Epithelial cell of esophagus (primary cell): ENCODE measurements around the gene MAPK8IP2.

Source experiments
- DNase-seq: peaks from one replicate; pipeline ENCODE4 v3.0.0; 2010; ENCODE audit warnings: low read depth
- H3K4me3 ChIP-seq: 2 replicates; pipeline ENCODE4 v1.5.1; 2011; ENCODE audit warnings: mild to moderate bottlenecking, low read length, control low read depth
- CTCF ChIP-seq: IDR thresholded peaks from 2 replicates; pipeline ENCODE4 v1.5.1; 2011; ENCODE audit warnings: low read depth, mild to moderate bottlenecking, low read length, control low read depth, inconsistent platforms; ENCODE audit not compliant: insufficient read depth; ENCODE audit errors: missing control alignments

MAPK8IP2 gene

GRCh38 chr22:50584106-50585096 is 16.2 kb upstream of the MAPK8IP2 start:
- TF ChIP-seq CTCF, result no peak

GRCh38 chr22:50585238-50585637 is 15.4 kb upstream of the MAPK8IP2 start:
- no peak overlapping the region for H3K4me3 ChIP-seq
- no peak for TF ChIP-seq CTCF
- no peak for DNase-seq

More at GRCh38 chr22:50584106-50585096, 16.2 kb upstream of the MAPK8IP2 start:
- no peak for DNase-seq
- no peak overlapping the region for H3K4me3 ChIP-seq

DNA sequence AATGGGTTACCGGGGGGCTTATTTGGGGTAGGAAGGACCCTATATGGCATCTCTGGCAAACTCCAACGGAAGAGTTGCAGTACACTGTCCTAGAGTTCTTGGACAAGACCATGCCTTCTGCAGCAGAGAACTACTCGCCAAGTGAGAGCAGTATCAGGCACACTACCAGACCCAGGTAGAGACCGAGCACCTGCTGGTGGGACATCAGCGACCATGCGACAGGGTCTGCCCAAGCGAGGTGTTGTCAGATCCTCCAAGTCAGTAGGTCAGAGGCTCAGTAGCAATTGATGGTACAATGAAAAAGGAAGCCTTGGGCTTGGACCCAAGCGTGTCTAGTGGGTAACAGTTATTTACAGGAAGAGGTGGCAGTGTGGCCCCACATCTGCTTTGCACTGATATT is 14.8 kb upstream of the MAPK8IP2 start:
- no peak for DNase-seq
- TF ChIP-seq CTCF, result no peak
- H3K4me3 ChIP-seq, result no peak overlapping the region

- DNase-seq, result no peak
- H3K4me3 ChIP-seq, result no peak overlapping the region
- no peak for TF ChIP-seq CTCF
These were observed 14.2 kb upstream of the MAPK8IP2 start for GRCh38 chr22:50586416-50586815.

DNA sequence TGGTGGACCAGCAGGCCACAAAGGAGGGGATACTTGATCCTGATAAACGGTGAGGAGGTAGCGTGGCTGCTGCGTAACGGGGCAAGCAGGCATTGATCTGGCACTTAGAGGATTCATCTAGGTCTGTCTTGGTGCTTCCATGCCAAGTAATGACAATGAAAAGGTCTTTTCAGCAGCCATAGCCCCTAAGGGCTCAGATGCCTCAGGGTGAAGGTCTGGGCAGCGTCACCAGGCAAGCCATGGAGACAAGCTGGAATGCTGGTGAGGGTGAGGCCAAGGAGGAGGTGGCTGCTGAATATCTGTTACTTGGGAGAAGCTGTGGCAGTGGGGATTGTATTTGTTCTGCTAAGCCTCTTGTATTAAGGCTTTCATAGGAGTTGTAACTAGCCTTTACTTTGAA is 13.2 kb upstream of the MAPK8IP2 start:
- H3K4me3 ChIP-seq, result no peak overlapping the region
- no peak for DNase-seq
- no peak for TF ChIP-seq CTCF

DNA sequence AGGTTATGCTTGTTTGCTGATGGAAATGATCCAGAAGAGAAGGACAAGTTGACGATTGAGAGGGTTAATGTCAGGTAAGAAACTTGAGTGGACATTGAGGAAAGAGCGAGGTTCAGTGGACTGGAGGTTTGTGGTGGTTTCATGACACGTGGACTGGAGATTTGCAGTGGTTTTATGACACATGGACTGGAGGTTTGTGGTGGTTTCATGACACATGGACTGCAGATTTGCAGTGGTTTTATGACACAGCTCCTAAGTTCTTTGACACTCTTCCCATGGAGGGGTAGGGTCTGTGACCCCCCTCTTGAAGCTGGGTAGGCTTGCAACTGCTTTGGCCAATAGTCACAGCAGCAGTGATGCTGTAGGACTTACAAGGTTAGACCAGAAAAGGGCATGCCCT is 5.4 kb upstream of the MAPK8IP2 start:
- no peak for TF ChIP-seq CTCF
- H3K4me3 ChIP-seq, result no peak overlapping the region
- no peak for DNase-seq
